CD8-positive, alpha-beta memory T cell (primary cell): ENCODE results near the gene SOCS2. TPM values are rescaled to one million over a fixed set of nuclear protein-coding genes. Genes with fewer than 3 reads are reported as not detected.
A peak's percentile ranks its signal among the peaks of the same experiment; 100 is the strongest.

Experiments used
- CTCF ChIA-PET: fragments of 350-600 bp; sonication (Branson Sonifier 250); formaldehyde crosslinking; loops from one replicate; lab custom pipeline; 2021; ENCODE audit warnings: antibody characterized with exemption; lab: Charles Lee
- POLR2A ChIA-PET: fragments of 350-600 bp; sonication (Branson Sonifier 250); formaldehyde crosslinking; loops from one replicate; lab custom pipeline; 2021; ENCODE audit warnings: antibody characterized with exemption; lab: Charles Lee
- DNase-seq, 5 donors: peaks; one replicate each; pipeline versions ENCODE4 v3.0.0 to v3.0.0-alpha.2; 2020 to 2022; ENCODE audit warnings: mixed read lengths in 1 of 5
- H3K27ac ChIP-seq: one replicate; pipeline ENCODE4 v1.7.0; 2013; ENCODE audit warnings: low read depth, mild to moderate bottlenecking, low read length, moderate library complexity
- H3K27me3 ChIP-seq: 2 replicates; pipeline ENCODE4 v1.7.0; 2013; ENCODE audit warnings: low read length, mild to moderate bottlenecking; ENCODE audit not compliant: insufficient read depth, poor library complexity, severe bottlenecking
- H3K36me3 ChIP-seq: 2 replicates; pipeline ENCODE4 v1.7.0; 2013; ENCODE audit warnings: mild to moderate bottlenecking, low read length, moderate library complexity; ENCODE audit not compliant: insufficient read depth
- H3K4me1 ChIP-seq: 2 replicates; pipeline ENCODE4 v1.7.0; 2013; ENCODE audit warnings: mild to moderate bottlenecking, low read length, moderate library complexity; ENCODE audit not compliant: insufficient read depth
- H3K4me3 ChIP-seq: 2 replicates; pipeline ENCODE4 v1.7.0; 2013; ENCODE audit warnings: mild to moderate bottlenecking, low read length
- H3K9me3 ChIP-seq: 2 replicates; pipeline ENCODE4 v1.7.0; 2013; ENCODE audit warnings: mild to moderate bottlenecking, low read length
- H3K27ac Mint-ChIP-seq, 8 donors: one replicate each; pipeline ENCODE4 v1.8.0; 2020 to 2021; ENCODE audit warnings: mixed read lengths in 8 of 8, mild to moderate bottlenecking in 6 of 8, inconsistent platforms in 3 of 8, moderate library complexity in 3 of 8
- H3K27me3 Mint-ChIP-seq, 2 donors: one replicate each; pipeline ENCODE4 v1.8.0; 2020 to 2021; ENCODE audit warnings: mixed read lengths in 2 of 2, mild to moderate bottlenecking in 1 of 2, moderate library complexity in 1 of 2
- H3K36me3 Mint-ChIP-seq, 3 donors: one replicate each; pipeline ENCODE4 v1.8.0; 2020 to 2021; ENCODE audit warnings: mixed read lengths in 3 of 3, inconsistent platforms in 1 of 3, mild to moderate bottlenecking in 1 of 3
- H3K4me1 Mint-ChIP-seq, 3 donors: one replicate each; pipeline ENCODE4 v1.8.0; 2020 to 2021; ENCODE audit warnings: mixed read lengths in 3 of 3, inconsistent platforms in 1 of 3, mild to moderate bottlenecking in 1 of 3
- H3K4me3 Mint-ChIP-seq, 7 donors: one replicate each; pipeline ENCODE4 v1.8.0; 2020 to 2021; ENCODE audit warnings: mixed read lengths in 7 of 7, mild to moderate bottlenecking in 6 of 7, moderate library complexity in 4 of 7, inconsistent platforms in 2 of 7
- H3K9me3 Mint-ChIP-seq, 5 donors: one replicate each; pipeline ENCODE4 v1.8.0; 2020 to 2022; ENCODE audit warnings: mixed read lengths in 5 of 5, mild to moderate bottlenecking in 3 of 5, moderate library complexity in 2 of 5, inconsistent platforms in 1 of 5
- polyA plus RNA-seq: library from polyadenylated mRNA; unstranded; fragments of 300-500 nt; fragmentation: Illumina TruSeq; gene quantifications from one replicate; pipeline ENCODE4 v1.2.3, GENCODE V29; 2021
- total RNA-seq, 2 experiments: library from RNA; stranded (reverse); gene quantifications; one replicate each; pipeline ENCODE4 v1.2.3, GENCODE V29; 2021

The SOCS2 gene
- total and polyA plus RNA-seq, 3 experiments from 2014 or later = 11.6 to 21.7 (median 12.9) TPM

DNA sequence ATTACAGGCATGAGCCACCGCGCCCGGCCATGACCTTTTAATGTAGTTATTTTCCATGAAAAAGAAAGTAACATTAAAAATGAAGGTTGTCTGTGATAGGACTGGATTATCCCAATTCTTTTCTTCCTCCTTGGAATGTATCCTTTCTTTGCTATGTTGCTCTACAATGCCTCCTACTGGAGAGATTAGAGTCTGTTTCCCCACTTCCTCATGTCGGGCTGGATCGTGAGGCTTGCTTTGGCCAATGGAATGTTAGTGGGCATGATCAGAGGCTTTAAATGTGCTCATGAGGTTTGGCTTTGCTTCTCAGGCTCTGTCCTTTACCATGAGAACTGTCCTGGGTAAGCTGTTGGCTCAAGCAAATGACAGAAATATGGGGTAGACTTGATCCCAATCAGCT lies 34.7 kb upstream of the SOCS2 start:
- H3K27me3 Mint-ChIP-seq = peaks cover 0 to 3% of the 10 kb centered on the region in 2 donors
- no peaks in the 10 kb centered on the region for H3K36me3 ChIP-seq
- no peaks in the 10 kb centered on the region for H3K36me3 Mint-ChIP-seq
- H3K4me1 Mint-ChIP-seq = peaks cover 3 to 16% (median 12%) of the 10 kb centered on the region in 3 donors
- no peak for DNase-seq
- no peaks in the 10 kb centered on the region for H3K9me3 ChIP-seq
- H3K27me3 ChIP-seq = no peaks in the 10 kb centered on the region
- no peaks in the 10 kb centered on the region for H3K9me3 Mint-ChIP-seq
- CTCF ChIA-PET = no interaction called here
- no peak overlapping the region for H3K4me3 Mint-ChIP-seq
- peaks cover 33% of the 10 kb centered on the region for H3K4me1 ChIP-seq
- no peak overlapping the region for H3K27ac ChIP-seq
- POLR2A ChIA-PET = no interaction called here
- H3K4me3 ChIP-seq = no peak overlapping the region
- H3K27ac Mint-ChIP-seq = no peak overlapping the region

DNA sequence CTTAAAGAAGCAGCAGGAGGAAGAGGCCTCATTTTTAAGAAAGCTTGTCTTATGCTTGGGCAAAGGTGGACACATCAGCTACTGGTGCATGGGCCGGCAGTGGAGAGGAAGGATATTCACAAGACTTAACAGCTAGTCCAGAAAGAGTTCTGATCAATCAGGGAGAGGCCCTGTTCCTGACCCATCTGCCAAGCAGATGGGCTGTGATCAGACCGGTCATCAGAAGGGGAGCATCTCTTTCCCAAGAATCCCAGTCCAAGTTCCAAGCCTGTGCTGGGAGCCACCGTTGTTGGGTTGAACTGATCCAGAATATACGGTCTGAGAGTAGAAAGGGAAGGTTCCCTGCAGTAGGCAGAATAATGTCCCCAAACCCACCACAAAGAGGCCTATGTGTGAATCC lies 32.7 kb upstream of the SOCS2 start:
- CTCF ChIA-PET = interaction anchor here (2.5 kb wide), 1 partner anchor 562 kb away, joined by 16 read pairs; no protein-coding TSS in a partner anchor
- DNase-seq = no peak
- Mint-ChIP-seq H3K9me3 (no peaks in the 10 kb centered on the region), H3K36me3 (peaks cover 3 to 5% (median 4%) of the 10 kb centered on the region in 3 donors), H3K27me3 (peaks cover 0 to 3% of the 10 kb centered on the region in 2 donors), H3K4me3 (no peak overlapping the region), H3K27ac (peak overlapping the region in 2 of 8 donors; percentile 12 to 13), H3K4me1 (peaks cover 3 to 16% (median 12%) of the 10 kb centered on the region in 3 donors)
- no peaks in the 10 kb centered on the region for H3K27me3 ChIP-seq
- peaks cover 37% of the 10 kb centered on the region for H3K4me1 ChIP-seq
- no peak overlapping the region for H3K27ac ChIP-seq
- H3K36me3 ChIP-seq = no peaks in the 10 kb centered on the region
- H3K9me3 ChIP-seq = no peaks in the 10 kb centered on the region
- POLR2A ChIA-PET = no interaction called here
- H3K4me3 ChIP-seq = no peak overlapping the region

DNA sequence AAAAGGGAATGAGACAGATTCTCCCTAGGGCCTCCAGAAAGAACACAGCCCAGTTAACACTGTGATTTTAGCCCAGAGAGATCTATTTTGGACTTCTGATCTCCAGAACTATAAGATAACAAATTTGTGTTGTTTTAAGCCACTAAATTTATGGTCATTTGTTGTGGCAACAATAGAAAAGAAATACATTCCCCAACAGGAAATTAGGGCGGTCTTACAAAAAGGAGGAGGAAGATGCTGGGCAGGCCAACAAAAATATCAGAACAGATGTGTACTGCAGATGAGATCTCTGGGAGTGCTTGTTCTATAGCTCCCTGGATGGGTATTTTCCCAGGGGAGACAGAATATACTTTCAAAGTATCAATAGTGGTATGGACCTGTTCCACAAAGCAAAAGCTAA lies 32.0 kb upstream of the SOCS2 start:
- H3K4me1 ChIP-seq = peaks cover 37% of the 10 kb centered on the region
- Mint-ChIP-seq H3K27ac (peak overlapping the region in 2 of 8 donors; percentile 2 to 21), H3K36me3 (peaks cover 3 to 5% (median 4%) of the 10 kb centered on the region in 3 donors), H3K4me1 (peaks cover 3 to 16% (median 12%) of the 10 kb centered on the region in 3 donors), H3K9me3 (no peaks in the 10 kb centered on the region), H3K4me3 (peak overlapping the region in 1 of 7 donors; percentile 6), H3K27me3 (peaks cover 0 to 3% of the 10 kb centered on the region in 2 donors)
- ChIA-PET CTCF (interaction anchor here (2.5 kb wide), 1 partner anchor 561 kb away, joined by 16 read pairs; no protein-coding TSS in a partner anchor), POLR2A (no interaction called here)
- H3K4me3 ChIP-seq = no peak overlapping the region
- no peaks in the 10 kb centered on the region for H3K27me3 ChIP-seq
- no peak for DNase-seq
- no peaks in the 10 kb centered on the region for H3K36me3 ChIP-seq
- H3K27ac ChIP-seq = no peak overlapping the region
- H3K9me3 ChIP-seq = no peaks in the 10 kb centered on the region

DNA sequence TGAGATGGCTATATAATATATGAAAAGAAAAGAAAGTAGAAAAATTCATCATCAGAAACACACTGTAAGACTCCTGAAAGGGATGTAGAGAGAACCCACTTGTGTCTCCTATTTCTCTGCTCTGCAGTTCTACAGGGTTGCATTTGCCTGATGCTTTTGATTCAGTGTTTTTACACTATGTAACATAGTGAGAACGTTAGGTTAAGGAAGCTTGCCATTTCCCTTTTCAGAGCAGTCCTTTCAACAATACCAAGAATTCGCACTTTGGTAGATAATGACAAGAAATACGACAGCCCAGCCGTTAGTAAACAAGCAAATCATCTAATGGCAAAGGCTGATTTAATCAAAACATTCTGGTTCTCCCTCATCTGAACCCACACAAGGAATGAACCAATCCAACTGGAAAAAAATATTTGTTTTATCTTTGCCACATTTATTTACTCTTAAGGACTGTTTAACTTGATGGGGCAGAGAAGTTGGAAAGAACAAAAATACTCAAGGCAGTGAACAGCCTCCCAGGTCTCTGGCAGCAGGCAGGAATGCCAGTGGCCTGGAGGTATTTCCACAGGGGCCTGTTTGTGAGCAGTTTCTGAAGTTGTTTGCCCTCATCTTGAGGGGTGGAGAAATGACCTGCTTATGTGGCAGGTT lies 30.8 kb upstream of the SOCS2 start:
- Histone ChIP-seq H3K4me1 (peaks cover 27% of the 10 kb centered on the region), H3K4me3 (no peak overlapping the region), H3K36me3 (no peaks in the 10 kb centered on the region), H3K27ac (no peak overlapping the region), H3K27me3 (no peaks in the 10 kb centered on the region), H3K9me3 (no peaks in the 10 kb centered on the region)
- POLR2A ChIA-PET = no interaction called here
- Mint-ChIP-seq H3K27ac (peak overlapping the region in 5 of 8 donors; percentile 21 to 90 (median 61)), H3K4me3 (peak overlapping the region in 2 of 7 donors; percentile 20 to 48), H3K4me1 (peaks cover 2 to 16% (median 9%) of the 10 kb centered on the region in 3 donors), H3K27me3 (peaks cover 0 to 3% of the 10 kb centered on the region in 2 donors), H3K36me3 (peaks cover 3 to 5% (median 4%) of the 10 kb centered on the region in 3 donors), H3K9me3 (no peaks in the 10 kb centered on the region)
- CTCF ChIA-PET = interaction anchor here (1.5 to 2.5 kb wide), 2 partner anchors 559 to 560 kb away, joined by 5 to 16 read pairs; no protein-coding TSS in a partner anchor
- no peak for DNase-seq

DNA sequence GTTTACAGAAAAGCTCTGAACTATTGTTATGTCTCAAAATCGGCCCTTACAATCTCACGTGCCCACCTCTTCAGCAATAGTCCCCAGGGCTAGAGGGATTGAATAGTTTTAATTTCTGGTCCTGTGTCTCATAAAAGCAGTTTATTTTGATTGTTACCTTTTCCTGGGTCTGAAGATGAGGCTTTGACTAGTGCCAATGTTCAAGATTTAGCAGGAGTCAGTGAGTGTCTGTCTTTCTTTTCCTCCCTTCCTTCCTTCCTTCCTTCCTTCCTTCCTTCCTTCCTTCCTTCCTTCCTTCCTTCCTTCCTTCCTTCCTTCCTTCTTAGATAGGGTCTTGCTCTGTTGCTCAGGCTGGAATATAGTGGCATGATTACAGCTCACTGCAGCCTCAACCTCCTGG lies 24.7 kb upstream of the SOCS2 start:
- no peak for DNase-seq
- H3K36me3 ChIP-seq = no peaks in the 10 kb centered on the region
- POLR2A ChIA-PET = no interaction called here
- peaks cover 5 to 6% (median 5%) of the 10 kb centered on the region in 3 donors for H3K36me3 Mint-ChIP-seq
- H3K27me3 Mint-ChIP-seq = peaks cover 0 to 9% of the 10 kb centered on the region in 2 donors
- no peak overlapping the region for H3K4me3 Mint-ChIP-seq
- no peak overlapping the region for H3K4me3 ChIP-seq
- H3K4me1 ChIP-seq = peaks cover 4% of the 10 kb centered on the region
- no peaks in the 10 kb centered on the region for H3K9me3 Mint-ChIP-seq
- no peaks in the 10 kb centered on the region for H3K27me3 ChIP-seq
- H3K27ac ChIP-seq = no peak overlapping the region
- peak overlapping the region in 1 of 8 donors; percentile 7 for H3K27ac Mint-ChIP-seq
- no peaks in the 10 kb centered on the region for H3K9me3 ChIP-seq
- H3K4me1 Mint-ChIP-seq = no peaks in the 10 kb centered on the region
- CTCF ChIA-PET = no interaction called here

DNA sequence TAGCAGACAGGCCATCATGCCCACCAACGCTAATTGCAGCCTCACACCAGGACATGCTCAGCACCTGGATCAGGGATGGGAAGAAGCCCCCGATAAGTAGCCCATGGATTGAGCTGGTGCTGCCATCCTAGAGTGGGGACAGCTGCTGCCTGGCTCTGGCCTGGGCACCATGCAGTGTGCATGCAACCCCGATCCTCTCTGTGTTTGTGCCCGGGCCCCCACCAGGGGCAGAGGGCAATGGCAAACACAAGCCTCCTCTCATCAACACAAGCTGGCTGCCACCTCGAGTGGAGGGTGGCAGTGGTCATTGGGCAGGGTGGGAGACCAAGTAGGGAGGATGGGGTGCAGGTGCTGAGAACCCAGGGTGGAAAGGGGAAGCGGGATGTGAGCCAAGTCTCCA lies 23.3 kb upstream of the SOCS2 start:
- Mint-ChIP-seq H3K4me3 (no peak overlapping the region), H3K36me3 (peaks cover 2 to 6% (median 4%) of the 10 kb centered on the region in 3 donors), H3K4me1 (no peaks in the 10 kb centered on the region), H3K9me3 (no peaks in the 10 kb centered on the region), H3K27me3 (peaks cover 0 to 9% of the 10 kb centered on the region in 2 donors), H3K27ac (no peak overlapping the region)
- H3K4me3 ChIP-seq = no peak overlapping the region
- no peaks in the 10 kb centered on the region for H3K4me1 ChIP-seq
- H3K36me3 ChIP-seq = no peaks in the 10 kb centered on the region
- H3K27me3 ChIP-seq = no peaks in the 10 kb centered on the region
- ChIA-PET CTCF (no interaction called here), POLR2A (no interaction called here)
- no peaks in the 10 kb centered on the region for H3K9me3 ChIP-seq
- no peak overlapping the region for H3K27ac ChIP-seq
- no peak for DNase-seq

DNA sequence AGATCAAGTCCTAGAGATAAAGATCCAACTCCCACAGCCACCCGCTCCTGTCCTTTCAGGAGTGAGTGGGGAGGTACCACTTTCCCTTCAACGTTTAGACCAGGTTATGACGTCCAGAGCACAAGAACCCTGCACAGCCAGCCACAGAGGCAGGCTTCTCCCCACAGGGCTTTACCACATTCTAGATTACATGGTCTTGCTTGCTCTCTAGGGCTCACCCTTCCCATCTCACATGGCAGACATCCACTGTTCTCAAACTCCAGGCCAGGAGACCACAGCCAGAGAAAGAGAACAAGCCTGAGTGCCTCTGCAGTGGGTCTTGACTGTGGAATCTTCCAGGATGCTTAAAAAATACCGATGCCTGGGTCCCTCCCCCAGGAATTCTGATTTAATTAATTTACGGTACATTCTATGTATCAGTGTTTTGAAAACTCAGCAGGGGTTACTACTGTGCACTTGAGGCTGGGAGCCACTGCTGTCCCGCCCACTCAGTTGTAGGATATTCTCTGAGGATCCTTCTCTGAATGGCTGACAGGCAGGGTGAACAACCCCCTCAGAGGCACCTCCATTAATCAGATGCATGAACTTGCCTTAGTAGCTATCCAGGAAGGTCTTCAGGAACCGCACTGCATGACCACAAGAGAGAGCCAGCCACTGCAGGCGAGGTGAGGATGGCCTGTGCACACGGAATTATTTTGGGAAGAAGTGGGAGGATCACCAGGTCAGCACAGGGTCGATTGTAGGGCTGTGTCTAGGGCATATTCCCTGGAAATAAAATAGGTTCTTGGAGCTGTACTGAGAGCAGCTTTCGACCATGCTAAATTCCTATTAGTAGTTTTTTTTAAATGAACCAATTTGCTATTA lies 21.5 kb upstream of the SOCS2 start:
- Histone ChIP-seq H3K4me1 (no peaks in the 10 kb centered on the region), H3K27me3 (no peaks in the 10 kb centered on the region), H3K4me3 (no peak overlapping the region), H3K36me3 (no peaks in the 10 kb centered on the region), H3K9me3 (no peaks in the 10 kb centered on the region), H3K27ac (no peak overlapping the region)
- CTCF ChIA-PET = no interaction called here
- Mint-ChIP-seq H3K4me3 (no peak overlapping the region), H3K4me1 (no peaks in the 10 kb centered on the region), H3K27me3 (peaks cover 0 to 9% of the 10 kb centered on the region in 2 donors), H3K27ac (no peak overlapping the region), H3K9me3 (no peaks in the 10 kb centered on the region), H3K36me3 (peaks cover 2 to 10% (median 4%) of the 10 kb centered on the region in 3 donors)
- no peak for DNase-seq
- POLR2A ChIA-PET = no interaction called here

DNA sequence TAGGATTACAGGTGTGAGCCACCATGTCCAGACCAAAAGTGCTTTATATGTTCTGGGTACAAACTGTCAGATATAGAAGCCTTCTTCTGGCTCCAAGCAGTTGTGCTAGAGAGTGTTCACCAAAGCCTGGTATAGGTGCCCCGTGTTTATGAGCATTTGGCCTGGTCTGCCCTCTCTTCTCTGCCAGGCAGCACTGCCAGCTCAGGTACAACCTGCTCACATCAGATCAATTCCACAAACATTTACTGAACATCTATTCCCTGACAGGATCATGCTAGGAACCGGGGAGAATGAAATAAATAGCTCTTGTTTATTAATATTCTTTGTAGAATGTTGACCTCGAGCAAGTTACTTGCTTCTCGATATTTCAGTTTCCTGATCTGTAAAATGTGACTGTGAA lies 20.0 kb upstream of the SOCS2 start:
- Histone ChIP-seq H3K9me3 (no peaks in the 10 kb centered on the region), H3K27me3 (no peaks in the 10 kb centered on the region), H3K4me3 (no peak overlapping the region), H3K27ac (no peak overlapping the region), H3K36me3 (no peaks in the 10 kb centered on the region), H3K4me1 (no peaks in the 10 kb centered on the region)
- H3K9me3 Mint-ChIP-seq = peaks cover 0 to 4% (median 0%) of the 10 kb centered on the region in 5 donors
- no peaks in the 10 kb centered on the region for H3K4me1 Mint-ChIP-seq
- peaks cover 3 to 15% (median 4%) of the 10 kb centered on the region in 3 donors for H3K36me3 Mint-ChIP-seq
- ChIA-PET CTCF (no interaction called here), POLR2A (no interaction called here)
- no peak overlapping the region for H3K27ac Mint-ChIP-seq
- H3K4me3 Mint-ChIP-seq = no peak overlapping the region
- DNase-seq = no peak
- peaks cover 0 to 9% of the 10 kb centered on the region in 2 donors for H3K27me3 Mint-ChIP-seq
